ENCODE results near the gene ZNF697. TPM values are rescaled to one million over a fixed set of nuclear protein-coding genes. Genes with fewer than 3 reads are reported as not detected.
A peak's percentile ranks its signal among the peaks of the same experiment; 100 is the strongest.

Gene ZNF697
- total RNA-seq, 1 experiment from 2014 or later: 17.4 TPM

DNA sequence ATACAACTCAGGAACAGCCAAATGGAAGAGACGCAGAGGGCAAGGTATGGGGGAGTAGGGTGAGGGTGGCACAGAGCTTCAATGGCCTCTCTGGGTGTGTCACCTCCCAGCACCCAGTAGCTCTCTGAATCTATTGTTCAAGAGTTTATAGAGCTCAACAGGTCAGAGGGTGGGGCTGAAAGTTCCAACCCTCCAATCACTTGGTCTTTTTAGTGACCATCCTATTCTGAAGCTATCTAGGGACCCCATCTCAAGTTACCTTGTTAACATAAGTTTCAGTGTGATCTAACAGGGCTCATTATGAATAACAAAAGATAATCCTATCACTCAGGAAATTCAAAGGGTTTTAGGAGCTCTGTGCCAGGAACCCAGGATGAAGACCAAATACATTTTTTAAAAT, 31.2 kb upstream of the ZNF697 start:
- H3K4me3 Mint-ChIP-seq: no peak overlapping the region
- Histone ChIP-seq H3K4me1 (ENCODE audit: insufficient read depth, low read length) (peaks cover 11% of the 10 kb centered on the region), H3K18ac (ENCODE audit: insufficient read length, low read depth, low read length) (no peak overlapping the region), H2BK120ac (ENCODE audit: low read depth, low read length, poor library complexity, severe bottlenecking) (no peak overlapping the region), H3K4ac (ENCODE audit: low read depth, low read length) (no peak overlapping the region), H2AK5ac (ENCODE audit: insufficient read length, low read length) (no peak overlapping the region), H4K91ac (ENCODE audit: insufficient read length, low read depth, low read length) (no peak overlapping the region), H2BK20ac (ENCODE audit: low read depth, low read length, poor library complexity, severe bottlenecking) (no peak overlapping the region), H3K23ac (ENCODE audit: insufficient read length, low read depth, low read length) (no peak overlapping the region), H3K27ac (ENCODE audit: insufficient read length, low read depth, low read length) (no peak overlapping the region), H3K9me3 (ENCODE audit: control insufficient read depth, low read depth, low read length) (no peaks in the 10 kb centered on the region), H3K9ac (ENCODE audit: extremely low read depth, insufficient read length, low read length) (no peak overlapping the region), H2BK15ac (ENCODE audit: low read depth, low read length) (no peak overlapping the region), H4K5ac (ENCODE audit: insufficient read length, low read depth, low read length) (no peak overlapping the region), H3T11ph (ENCODE audit: low read length) (no peak overlapping the region), H3K27me3 (ENCODE audit: insufficient read depth, low read length) (no peaks in the 10 kb centered on the region), H3K56ac (ENCODE audit: insufficient read length, low read depth, low read length) (no peak overlapping the region), H2BK5ac (ENCODE audit: insufficient read length, low read length) (no peak overlapping the region), H2AFZ (ENCODE audit: low read length) (no peak overlapping the region), H3K79me1 (ENCODE audit: insufficient read depth, low read depth, low read length, poor library complexity, severe bottlenecking) (no peaks in the 10 kb centered on the region), H2BK12ac (ENCODE audit: insufficient read length, low read depth, low read length) (no peak overlapping the region), H3K4me2 (ENCODE audit: insufficient read depth, insufficient read length, low read length) (no peak overlapping the region), H3K79me2 (ENCODE audit: insufficient read depth, low read length) (no peaks in the 10 kb centered on the region), H3K23me2 (ENCODE audit: insufficient read length, low read depth, low read length, poor library complexity, severe bottlenecking) (no peaks in the 10 kb centered on the region), H3K14ac (ENCODE audit: insufficient read depth, low read length) (no peak overlapping the region), H4K8ac (replicated peaks; ENCODE audit: insufficient read length, low read depth, low read length) (no peak overlapping the region), H4K20me1 (ENCODE audit: control insufficient read depth, insufficient read depth, insufficient read length) (no peaks in the 10 kb centered on the region)
- no peaks in the 10 kb centered on the region for H3K27me3 Mint-ChIP-seq (ENCODE audit: low read depth)
- DNase-seq: peak; percentile 61
- H3K27ac Mint-ChIP-seq: no peak overlapping the region
- peaks cover 35 to 38% of the 10 kb centered on the region in 2 experiments for H3K4me1 Mint-ChIP-seq
- no peak for TF ChIP-seq CTCF (conservative IDR thresholded peaks at IDR 0.05)
- H3K9me3 Mint-ChIP-seq: no peaks in the 10 kb centered on the region; a peak in 1 of 5 replicates
- WGBS (ENCODE audit: extremely low coverage, insufficient read length, low lambda C conversion rate): no CpG with 5 or more reads among the region's 1 CpG
- no peaks in the 10 kb centered on the region for H3K36me3 Mint-ChIP-seq (ENCODE audit: insufficient read depth in 1 of 3, low read depth in 3 of 3)

Data from H9 (cell line).